Choroid plexus epithelial cell (primary cell): Measurements from ENCODE around the gene GABPB2.
A peak's percentile ranks its signal among the peaks of the same experiment; 100 is the strongest.

Experiments used
- DNase-seq: peaks from one replicate; pipeline ENCODE4 v3.0.0-alpha.2; 2010; ENCODE audit warnings: low read depth
- H3K4me3 ChIP-seq: 2 replicates; pipeline ENCODE4 v1.5.1; 2011; ENCODE audit warnings: low read depth, mild to moderate bottlenecking, control low read depth, low read length, moderate library complexity
- CTCF ChIP-seq: conservative IDR thresholded peaks from 2 replicates; pipeline ENCODE4 v1.5.1; 2011; ENCODE audit warnings: low read depth, mild to moderate bottlenecking, control low read depth, inconsistent platforms, low read length, moderate library complexity

GABPB2 gene

GRCh38 chr1:151106894-151107293, 36.3 kb downstream of the GABPB2 start:
- TF ChIP-seq CTCF: no peak
- peak; percentile 48 for DNase-seq
- H3K4me3 ChIP-seq: no peak overlapping the region

GRCh38 chr1:151108331-151108730, 37.8 kb downstream of the GABPB2 start:
- DNase-seq: no peak
- no peak overlapping the region for H3K4me3 ChIP-seq
- TF ChIP-seq CTCF: no peak

GRCh38 chr1:151113877-151114276, 43.3 kb downstream of the GABPB2 start:
- H3K4me3 ChIP-seq: no peak overlapping the region
- DNase-seq: no peak
- TF ChIP-seq CTCF: no peak

GRCh38 chr1:151124763-151125403, 54.3 kb downstream of the GABPB2 start:
- no peak for DNase-seq
- H3K4me3 ChIP-seq: no peak overlapping the region
- no peak for TF ChIP-seq CTCF

- TF ChIP-seq CTCF: no peak
- H3K4me3 ChIP-seq: no peak overlapping the region
- no peak for DNase-seq
Observed at GRCh38 chr1:151128800-151129199, 58.2 kb downstream of the GABPB2 start.

GRCh38 chr1:151130987-151131586, 60.5 kb downstream of the GABPB2 start:
- TF ChIP-seq CTCF: peak; percentile 18
- peak; percentile 96 for DNase-seq
- H3K4me3 ChIP-seq: peak overlapping the region; percentile 56
